8988T (cell line): Measurements from ENCODE around the gene ACTG1.
"Not testable (repeated sequence)": the region's sequence is repeated elsewhere in the genome, so short reads cannot be mapped to it uniquely, and the experiment has no call there.

ENCODE experiments used
- DNase-seq: peaks from one replicate; pipeline ENCODE4 v3.0.0; 2011

ACTG1 gene

DNA sequence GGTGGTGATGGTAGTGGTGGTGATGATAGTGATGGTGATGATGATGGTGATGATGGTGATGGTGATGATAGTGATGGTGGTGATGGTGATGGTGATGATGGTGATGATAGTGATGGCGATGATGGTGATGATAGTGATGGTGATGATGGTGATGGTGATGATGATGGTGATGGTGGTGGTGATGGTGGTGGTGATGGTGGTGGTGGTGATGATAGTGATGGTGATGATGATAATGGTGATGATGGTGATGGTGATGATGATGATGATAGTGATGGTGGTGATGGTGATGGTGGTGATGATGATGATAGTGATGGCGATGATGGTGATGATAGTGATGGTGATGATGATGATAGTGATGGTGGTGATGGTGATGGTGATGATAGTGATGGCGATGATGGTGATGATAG is 19.4 kb upstream of the ACTG1 start:
- not testable (repeated sequence) for DNase-seq

DNA sequence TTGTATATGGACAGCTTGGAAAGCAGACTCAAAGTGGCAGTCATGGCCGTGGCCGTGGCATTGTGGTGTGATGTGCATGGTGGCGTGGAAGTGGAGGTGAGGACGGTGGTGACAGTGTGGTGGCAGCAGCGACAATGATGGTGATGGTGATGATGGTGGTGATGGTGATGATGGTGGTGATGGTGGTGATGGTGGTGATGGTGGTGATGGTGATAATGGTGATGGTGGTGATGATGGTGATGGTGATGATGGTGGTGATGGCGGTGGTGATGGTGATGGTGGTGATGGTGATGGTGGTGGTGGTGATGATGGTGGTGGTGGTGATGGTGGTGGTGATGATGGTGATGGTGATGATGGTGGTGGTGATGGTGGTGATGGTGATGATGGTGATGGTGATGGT is 18.4 kb upstream of the ACTG1 start:
- DNase-seq: not testable (repeated sequence)

DNA sequence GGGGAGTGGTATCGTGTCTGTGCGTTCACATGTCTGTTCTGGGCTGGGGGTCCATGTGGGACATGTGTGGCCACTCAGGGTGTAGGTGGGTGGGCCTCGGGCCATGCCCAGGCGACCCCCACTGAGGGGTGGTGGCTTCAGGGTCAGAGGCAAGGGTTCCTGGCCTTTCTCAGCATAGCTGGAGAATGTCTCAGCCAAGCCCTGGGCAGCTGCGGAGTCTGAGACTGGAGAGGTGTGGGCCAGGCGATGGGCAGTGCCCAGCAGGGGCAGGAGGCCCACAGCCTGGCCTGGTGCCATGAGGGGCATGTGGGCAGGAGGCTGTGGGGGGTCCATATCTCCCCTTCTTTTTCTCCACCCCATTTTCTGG is 16.8 kb upstream of the ACTG1 start:
- DNase-seq: no peak

DNA sequence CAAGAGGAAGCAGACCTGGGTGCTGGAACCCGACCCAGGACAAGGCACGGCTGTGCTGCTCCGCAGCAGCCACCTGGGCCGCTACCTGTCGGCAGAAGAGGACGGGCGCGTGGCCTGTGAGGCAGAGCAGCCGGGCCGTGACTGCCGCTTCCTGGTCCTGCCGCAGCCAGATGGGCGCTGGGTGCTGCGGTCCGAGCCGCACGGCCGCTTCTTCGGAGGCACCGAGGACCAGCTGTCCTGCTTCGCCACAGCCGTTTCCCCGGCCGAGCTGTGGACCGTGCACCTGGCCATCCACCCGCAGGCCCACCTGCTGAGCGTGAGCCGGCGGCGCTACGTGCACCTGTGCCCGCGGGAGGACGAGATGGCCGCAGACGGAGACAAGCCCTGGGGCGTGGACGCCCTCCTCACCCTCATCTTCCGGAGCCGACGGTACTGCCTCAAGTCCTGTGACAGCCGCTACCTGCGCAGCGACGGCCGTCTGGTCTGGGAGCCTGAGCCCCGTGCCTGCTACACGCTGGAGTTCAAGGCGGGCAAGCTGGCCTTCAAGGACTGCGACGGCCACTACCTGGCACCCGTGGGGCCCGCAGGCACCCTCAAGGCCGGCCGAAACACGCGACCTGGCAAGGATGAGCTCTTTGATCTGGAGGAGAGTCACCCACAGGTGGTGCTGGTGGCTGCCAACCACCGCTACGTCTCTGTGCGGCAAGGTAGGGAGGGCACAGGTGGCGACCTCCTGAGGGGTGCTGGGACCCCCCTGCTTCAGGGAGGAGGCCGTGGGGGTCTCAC is 16.2 kb upstream of the ACTG1 start:
- no peak for DNase-seq

DNA sequence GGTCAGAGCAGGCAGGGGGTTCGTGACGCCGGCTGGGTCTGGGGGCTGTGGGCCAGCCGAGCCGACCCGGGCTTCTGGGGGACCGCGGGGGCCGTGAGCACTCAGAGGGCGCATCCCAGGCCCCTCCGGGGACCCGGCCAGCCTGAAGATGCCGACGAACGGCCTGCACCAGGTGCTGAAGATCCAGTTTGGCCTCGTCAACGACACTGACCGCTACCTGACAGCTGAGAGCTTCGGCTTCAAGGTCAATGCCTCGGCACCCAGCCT is 15.7 kb upstream of the ACTG1 start:
- DNase-seq: no peak

DNA sequence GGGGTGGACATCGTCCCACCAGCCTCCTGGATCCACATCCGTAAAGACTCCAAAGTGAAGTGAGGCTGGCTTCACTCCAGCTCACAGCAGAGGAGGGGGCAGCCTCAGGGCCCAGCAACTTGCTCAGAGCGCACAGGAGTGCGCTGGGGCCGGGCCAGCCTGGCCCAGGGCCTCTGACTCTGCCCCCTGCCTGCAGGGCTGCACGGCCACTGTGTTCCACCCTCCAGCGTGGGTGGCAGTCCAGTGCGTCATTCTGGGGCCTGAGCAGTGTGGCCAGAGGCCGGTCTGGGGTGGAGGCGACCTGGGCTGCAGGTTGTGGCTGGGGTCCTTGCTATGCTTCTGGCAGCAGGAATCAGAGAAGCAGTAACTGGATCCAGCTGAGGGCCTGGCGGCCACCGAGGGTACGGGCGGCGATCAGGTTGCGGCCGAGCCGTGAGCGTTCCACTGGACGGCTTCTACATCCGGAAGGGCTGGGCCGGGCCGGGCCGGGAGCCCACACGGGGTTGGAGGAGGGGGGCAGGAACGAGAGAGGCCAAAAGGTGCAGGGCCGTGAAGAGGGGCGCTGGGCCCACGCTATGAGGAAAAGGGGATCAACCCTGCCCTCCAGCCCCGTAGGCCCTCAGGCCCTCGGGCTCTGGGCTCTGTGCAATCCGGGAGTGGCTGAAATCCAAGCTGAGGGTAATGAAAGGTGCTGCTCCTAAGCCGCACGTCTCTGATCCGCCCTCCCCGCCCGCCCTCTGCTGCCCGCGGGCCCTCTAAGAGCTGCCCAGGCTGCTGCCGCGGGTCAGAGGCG is 15.2 kb upstream of the ACTG1 start, which contains the start of gene FSCN2:
TSS of gene FSCN2 (plus strand) at position 787 of the 793 bp plus-strand sequence. CDS start 155 bp downstream, outside the sequence.
- no peak for DNase-seq

DNA sequence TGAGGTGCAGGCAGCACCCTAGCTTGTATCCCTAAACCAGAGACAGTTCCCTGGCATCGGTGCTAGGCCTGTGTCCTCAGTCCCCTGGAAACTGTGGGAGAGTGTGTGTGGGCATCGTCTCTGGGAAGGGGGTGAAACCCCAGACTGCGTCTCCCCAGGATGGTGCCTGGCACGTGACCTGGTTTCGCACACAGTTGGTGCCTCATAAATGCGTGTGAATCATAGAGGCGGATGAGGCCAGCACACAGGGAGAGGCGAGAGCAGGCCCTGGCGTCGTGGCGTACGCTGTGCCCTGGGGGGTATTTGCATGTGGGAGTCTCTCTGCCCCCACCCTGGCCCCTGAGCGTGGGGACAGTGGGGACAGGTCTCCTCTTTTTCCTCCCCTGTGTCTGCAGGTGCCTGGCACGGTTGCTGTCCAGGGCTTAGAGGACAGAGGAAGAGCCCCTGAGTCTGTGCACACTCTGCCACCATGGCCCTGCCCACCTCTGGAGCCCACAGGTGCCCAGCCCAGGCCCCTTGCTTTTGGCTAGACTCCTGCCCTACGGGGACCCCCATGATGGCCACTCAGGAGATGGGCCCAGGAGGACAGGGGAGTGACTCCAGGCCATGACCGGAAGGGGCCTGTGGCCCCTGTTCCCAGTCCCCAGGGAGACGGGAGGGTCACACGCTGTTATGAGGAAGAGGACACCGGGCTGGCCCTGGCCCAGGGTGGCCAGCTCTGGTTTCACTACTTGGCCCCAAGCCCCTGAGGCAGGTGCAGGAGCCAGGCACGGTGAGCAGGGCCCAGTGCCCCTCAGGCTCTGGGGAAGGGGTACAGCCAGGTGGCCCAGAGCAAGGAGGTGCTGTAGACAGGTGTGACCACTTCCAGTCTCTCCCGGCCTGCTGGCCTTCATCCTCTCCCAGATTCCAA is 14.3 kb upstream of the ACTG1 start:
- DNase-seq: no peak

DNA sequence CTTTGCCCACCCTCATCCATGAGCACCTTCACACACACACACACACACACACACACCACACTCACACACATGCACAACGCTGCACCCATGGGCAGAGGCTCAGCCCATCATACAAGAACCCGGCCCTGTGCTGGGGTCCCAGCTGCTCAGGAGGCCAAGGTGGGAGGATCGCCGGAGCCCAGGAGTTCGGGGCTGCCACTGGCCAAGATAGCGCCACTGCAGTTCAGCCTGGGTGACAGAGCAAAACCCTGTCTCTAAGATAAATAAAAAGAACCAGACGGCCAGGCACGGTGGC is 12.2 kb upstream of the ACTG1 start:
- DNase-seq: no peak

DNA sequence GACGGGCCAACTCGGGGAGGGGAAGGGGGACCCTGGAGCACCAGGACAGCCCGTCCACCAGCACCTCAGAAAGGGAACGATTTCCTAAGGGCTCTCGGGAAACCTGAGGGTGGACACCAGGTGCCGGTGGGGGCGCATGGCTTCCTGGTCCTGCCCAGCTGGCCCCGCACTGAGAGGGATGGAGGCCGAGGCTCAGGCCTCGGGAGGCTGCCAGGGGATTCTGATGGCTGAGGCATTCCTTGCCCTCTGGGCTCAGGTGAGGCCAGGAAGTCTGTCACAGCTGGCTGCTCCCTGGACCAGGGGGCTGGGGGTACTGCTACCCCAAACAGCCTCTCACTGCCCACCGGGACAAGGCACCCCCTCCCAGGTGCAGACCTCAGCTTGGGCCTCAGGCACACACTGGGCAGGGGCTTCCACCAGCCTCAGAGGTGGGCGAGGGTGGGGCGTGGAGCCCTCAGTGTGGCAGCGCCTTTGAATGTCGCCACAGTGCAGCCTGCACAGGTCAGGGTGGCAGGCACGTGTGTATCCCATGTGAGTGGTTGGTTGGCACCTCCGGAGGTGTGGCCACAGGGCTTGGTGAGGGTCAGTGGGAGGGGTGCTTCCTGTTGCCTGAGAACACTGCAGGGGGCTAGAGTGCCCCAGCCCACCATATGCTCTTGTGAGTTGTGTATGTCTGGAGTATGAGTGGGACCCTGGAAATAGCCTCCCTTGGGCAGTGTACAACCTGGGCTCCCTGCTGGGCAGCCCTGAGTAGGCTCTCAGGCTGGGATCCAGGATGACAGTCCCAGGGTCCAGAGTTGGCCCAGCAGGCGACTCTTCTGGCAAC is 11.7 kb upstream of the ACTG1 start:
- DNase-seq: no peak

DNA sequence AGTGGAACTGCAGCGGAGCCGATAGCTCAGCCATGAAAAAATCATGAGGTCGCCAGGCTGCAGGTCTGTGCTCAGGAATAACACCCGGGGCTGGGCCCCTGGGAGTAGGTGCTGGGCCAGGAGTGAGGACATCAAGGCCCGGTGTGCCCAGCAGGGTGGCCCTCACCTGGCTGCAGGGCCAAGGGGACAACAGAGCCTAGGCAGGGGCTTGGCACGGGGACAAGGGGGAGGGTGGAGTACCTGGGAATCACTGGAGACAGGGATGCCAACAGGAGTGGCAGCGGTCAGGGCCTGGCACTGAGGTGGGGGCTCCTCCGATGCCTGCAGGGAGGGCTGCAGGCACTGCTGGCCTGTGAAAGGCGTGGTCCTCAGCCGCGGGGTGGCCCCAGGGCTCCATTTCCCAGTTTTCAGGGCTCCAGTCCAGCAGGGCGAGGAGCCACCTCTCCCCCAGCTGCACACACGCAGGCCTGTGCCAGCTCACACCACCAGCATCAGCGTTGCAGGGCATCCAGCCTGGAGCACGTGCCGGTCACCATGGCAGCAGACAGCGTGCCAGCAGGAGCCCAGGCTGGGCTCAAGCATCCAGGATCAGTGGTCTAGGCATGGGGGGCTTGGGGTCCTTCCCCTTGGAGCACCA is 10.9 kb upstream of the ACTG1 start:
- no peak for DNase-seq

DNA sequence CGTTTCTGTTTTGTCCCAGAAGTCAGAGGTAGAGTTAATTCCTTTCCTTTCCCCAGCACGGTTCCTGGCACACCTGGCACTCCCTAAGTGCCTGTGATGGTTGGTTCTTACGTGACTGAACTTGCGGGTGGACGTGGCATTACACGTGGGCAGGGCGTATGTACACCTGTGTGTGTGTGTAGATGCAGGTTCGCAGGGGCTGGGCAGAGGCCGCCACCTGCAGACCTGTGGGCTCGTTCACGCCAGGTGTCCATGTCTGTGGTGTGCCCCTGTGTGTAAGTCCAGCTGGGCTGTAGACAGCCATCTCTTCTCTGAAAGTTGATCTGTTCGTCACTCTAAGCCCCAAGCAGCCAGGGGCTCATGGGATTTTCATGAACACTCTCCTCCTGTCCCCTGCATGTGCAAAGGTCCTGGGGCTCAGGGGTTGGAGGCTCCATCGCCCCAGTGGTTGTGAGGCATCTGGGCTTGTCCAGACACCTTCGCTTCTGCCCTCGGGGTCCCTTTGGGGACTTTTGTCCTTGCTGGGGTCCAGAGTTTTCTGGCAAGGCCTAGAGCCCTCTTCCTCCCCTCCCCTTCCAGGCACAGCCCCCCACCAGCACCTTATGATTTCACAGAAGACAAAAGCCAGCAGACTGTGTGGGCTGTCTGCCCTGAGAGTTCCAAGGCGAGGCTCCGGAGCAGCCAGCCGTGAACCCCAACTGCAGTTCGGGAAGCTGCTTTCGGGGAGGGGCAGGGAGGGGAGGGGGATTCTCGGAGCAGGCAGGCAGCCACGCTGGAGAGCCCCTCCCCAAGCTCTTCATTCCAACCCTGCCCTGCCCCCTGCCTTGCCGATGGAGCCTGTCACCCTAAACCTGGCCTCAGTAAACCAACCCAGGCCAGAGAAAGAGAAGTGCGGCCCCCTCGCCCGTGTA is 10.1 kb upstream of the ACTG1 start:
- DNase-seq: no peak

DNA sequence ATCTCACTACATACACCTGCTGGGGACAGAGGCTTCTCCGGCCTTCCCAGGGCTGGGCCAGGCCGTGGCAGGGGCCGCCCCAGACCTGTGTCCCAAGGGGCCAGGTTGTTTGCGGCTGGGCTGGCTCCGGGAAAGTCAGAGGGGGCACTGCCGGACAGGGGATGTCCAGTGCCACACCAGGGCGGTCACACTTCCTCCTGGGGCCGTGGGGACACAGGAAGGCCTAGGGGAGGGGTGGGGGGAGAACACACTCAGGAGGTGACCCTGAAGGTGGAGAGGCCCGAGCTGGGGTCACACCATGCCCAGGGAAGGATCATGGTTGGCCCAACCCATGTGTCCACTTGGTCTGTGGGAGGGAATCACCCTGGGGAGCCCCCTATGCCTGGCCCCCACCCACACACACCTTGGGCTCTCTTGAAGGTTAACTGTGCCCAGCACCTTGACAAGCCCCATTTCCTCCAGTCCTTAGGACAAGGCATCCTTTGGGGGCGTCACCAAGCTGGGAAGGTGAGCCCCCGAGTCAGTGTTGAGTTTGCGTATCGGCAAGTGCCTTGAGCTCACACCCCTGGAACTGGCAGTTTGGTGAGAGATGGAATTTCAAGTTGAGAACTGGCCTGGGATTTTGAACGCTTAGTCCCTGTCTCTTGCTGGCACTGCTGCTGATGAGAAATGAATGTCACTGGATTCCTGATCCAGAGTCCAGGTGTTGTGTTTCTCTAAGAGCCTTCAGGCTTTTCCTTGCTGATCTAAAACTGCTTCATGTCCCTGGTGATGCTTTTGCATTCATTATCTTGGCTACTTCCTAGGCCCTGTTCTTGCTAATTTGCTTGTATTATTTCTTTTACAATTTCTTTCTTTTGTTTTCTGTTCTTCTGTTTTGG is 7.7 kb upstream of the ACTG1 start:
- no peak for DNase-seq

DNA sequence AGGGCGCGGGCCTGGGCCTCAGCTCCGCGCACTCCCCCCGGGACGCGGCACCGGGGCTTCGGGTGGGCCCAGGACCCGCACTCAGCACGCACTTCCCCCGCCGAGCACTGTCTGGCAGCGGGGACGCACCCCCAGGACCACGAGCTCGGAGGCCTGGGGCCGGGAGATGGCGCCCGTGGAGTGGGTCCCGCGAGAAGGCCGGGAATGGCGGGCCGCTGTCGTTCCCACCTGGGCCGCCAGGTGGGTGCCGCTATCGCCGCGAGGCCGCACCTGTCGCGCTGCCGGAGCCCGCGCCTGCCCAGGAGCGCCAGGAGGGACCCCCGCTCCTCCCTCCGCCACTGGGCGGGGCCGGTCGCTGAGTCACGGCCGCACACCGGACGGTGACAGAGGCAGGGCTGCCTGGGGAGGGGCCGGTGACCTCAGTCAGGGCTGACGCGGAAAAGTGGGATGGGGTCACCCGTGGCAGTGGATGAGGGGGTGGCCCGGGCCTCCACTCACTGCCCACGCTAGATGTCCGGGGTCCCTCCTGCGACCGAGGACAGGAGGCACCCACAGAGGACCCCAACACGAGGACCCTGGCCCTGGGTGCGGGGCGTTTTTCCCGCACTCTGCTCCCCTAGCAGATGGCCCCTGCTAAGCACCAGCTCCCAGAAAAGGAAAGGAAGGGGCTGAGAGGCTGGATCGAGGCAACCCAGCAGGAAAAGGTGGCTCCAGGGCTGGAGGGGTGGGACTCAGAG is 6.9 kb upstream of the ACTG1 start:
- no peak for DNase-seq

DNA sequence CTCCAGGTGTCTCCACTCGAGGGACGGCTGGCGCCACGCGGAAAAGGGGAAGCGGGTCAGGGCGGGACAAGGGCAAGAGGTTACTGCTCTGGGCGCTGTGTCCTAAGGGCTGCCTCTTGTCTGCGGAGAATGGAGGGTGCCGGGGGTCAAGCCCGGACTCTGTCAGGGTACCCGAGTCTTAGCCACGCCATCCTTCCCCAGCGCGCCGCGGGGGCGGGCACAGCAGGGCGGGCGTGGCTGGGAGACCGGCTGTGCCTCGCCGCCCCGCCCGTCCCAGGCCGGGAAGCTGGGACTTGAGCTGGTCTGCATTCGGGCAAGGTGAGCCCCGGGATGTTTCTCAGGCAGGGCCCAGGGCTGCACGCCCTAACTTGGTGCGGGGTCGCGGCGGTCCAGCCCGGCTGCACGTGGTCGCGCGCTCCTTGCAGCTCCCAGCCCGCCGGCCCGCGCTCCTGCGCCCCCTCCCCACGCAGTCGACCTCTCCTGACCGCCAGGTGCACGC is 6.2 kb upstream of the ACTG1 start:
- no peak for DNase-seq

DNA sequence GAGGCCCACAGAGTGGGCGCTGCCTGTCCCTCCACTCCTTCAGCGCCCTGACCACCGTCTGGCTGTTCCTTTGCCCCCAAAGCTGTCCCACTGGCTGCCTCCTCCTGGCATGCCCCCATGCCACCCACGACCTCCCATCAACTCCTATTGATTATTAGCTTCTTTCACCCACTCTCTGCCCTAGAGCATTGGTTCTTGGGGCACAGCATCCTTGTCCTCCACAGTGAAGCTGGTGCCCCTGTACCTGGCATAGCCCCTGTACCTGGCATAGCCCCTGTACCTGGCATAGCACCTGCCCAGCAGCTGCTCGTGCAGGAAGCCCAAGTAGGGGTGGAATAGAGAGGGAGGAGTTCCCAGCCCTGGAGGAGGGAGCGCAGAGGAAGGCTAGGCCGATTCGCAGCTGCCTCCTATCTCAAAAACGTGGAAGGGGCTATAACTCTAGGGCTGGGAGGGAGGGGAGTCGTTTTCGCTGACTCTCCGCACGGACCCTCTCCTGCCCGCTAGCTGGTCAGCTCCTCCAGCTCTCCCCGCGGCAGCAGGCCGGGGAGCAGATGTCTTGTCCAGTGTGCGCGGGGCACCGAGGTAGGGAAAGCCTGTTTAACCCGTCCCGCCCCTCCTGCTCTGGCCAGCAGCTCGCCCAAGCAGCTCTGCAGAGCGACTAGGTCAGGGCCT is 5.7 kb upstream of the ACTG1 start:
- DNase-seq: no peak

DNA sequence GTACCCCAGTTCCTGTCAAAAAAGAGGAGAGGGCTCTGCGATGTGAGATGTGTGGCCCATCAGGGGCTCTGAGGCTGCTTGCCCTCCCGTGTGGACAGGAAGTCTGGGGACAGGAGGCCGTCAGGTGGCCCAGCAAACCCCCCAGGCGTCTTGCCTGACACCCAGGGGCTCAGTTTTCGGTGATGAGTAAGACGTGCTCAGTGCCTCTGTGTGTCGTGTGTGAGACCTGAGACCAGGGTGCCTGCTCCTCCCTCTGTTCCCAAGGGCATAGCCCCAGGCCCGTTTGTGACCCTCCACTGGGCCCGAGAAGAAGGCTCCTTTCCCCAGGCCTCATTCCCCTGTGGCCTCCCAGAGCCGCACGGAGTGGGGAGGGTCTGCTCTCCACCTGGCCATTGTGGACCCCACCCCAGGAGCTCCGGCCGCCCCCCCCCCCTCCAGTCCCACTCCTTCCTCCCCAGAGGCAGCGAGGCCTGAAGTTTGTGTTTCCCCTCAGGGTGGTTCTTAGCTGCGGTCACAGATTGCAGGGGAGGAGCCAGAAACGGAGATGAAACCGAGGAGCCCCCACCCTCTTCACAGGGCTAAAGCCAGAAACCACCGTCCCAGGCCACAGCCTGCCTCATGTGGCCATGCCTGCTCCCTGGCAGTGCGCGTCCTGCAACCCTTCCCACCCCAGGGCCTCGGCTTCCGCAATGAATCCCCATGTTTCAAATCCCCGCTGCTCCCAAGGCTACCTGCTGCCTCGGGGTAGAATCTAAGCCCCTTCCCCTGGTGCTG is 4.9 kb upstream of the ACTG1 start:
- DNase-seq: no peak

DNA sequence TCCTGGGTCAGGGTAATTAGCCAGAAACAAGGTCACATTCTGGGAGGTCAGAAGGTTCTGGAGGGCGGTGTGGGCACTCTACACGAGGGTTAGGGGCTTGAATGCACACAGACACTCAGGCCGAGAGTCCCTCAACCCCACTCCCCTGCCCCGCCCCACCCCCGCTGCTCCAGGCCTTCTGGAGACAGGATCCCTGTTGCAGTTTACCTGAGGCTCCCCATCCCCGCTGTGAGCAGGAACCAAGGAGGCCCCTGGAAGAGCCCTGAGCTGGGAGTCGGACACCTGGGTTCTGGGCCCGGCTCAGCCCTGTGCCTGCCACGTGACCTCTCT is 4.4 kb upstream of the ACTG1 start:
- no peak for DNase-seq

DNA sequence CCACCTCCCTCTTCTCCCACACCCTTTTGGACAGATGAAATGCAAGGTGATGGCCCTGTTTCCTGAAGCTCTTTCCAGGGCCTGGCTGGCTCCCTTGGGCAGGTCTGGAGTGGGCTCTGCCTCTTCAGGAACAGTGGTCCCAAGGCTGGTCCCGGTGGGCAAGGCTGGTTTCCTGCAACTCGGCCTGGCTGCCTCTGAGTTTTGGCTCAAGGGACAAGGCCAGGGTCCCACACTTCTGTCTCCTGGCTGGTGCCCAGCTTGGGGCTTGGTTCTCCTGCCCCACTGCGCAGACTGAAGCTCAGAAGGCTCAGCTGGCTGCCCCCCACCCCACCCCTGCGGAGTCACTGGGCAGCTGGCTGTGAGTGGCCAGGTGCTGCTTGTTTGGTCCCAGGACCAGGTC is 3.8 kb upstream of the ACTG1 start:
- no peak for DNase-seq
